K562 (cell line): ENCODE measurements around the gene ORMDL3. TPM values are rescaled to one million over a fixed set of nuclear protein-coding genes. Genes with fewer than 3 reads are reported as not detected.

ENCODE experiments used
- AFF1 ChIP-seq, 2 experiments: fragments of 450-650 bp; IDR thresholded peaks; 2 replicates each; pipeline ENCODE4 v1.6.1; 2018; ENCODE audit warnings: mild to moderate bottlenecking in 2 of 2, low read depth in 1 of 2; ENCODE audit not compliant: partially characterized antibody in 2 of 2
- CAMTA2 ChIP-seq: fragments of 250-450 bp; sonication (Bioruptor Pico); conservative IDR thresholded peaks from 2 replicates; pipeline ENCODE4 v1.5.1; 2022
- PHF8 ChIP-seq: fragments of 200-600 bp; sonication (generic); IDR thresholded peaks from 2 replicates; pipeline ENCODE4 v1.6.1; 2012; ENCODE audit warnings: mixed run types, mild to moderate bottlenecking, inconsistent platforms, low read length, moderate library complexity, borderline replicate concordance
- SETDB1 ChIP-seq: IDR thresholded peaks from one replicate; pipeline ENCODE4 v1.6.1; 2012; ENCODE audit warnings: low read length, control low read depth, inconsistent platforms
- ZNF143 ChIP-seq: sonication (generic); formaldehyde crosslinking; IDR thresholded peaks from 2 replicates; pipeline ENCODE4 v1.9.0; 2022; ENCODE audit warnings: mild to moderate bottlenecking, missing genetic modification reagents
- polyA plus RNA-seq, 8 experiments: library from polyadenylated mRNA; depleted of rRNA in 4 of 8; stranded (reverse) in 5 of 8; unstranded in 3 of 8; fragments of >200 nt; fragmentation: Nextera tagmentation in 2 of 8; fragmentation: Illumina TruSeq in 1 of 8; extraction: Ambion mirVana in 2 of 8; extraction: Trizol in 1 of 8; gene quantifications; 2 replicates each; pipeline versions ENCODE4 v1.2.1 to v1.2.3, GENCODE V29; 2011 to 2014; ENCODE audit warnings: inconsistent platforms in 1 of 8, missing spikeins in 1 of 8
- total RNA-seq, 7 experiments: library from RNA; depleted of rRNA in 6 of 7; stranded (reverse); fragments of >200 nt in 6 of 7; fragmentation: Illumina TruSeq in 2 of 7; extraction: Trizol in 2 of 7; gene quantifications; 2 replicates each; pipeline versions ENCODE4 v1.2.1 to v1.2.3, GENCODE V29; 2011 to 2021; ENCODE audit warnings: low replicate concordance in 1 of 7
- TF ChIP-seq, protein P1 (sequence below): sonication (generic); formaldehyde crosslinking; IDR thresholded peaks from 2 replicates; pipeline ENCODE4 v1.8.1; 2023; ENCODE audit warnings: mild to moderate bottlenecking, missing genetic modification reagents
- TF ChIP-seq, protein P2 (sequence below): fragments of 250-450 bp; sonication (Bioruptor Pico); IDR thresholded peaks from 2 replicates; pipeline ENCODE4 v1.5.0; 2020; ENCODE audit warnings: mild to moderate bottlenecking, borderline replicate concordance
- TF ChIP-seq, protein P3 (sequence below): fragments of 250-450 bp; sonication (Bioruptor Pico); IDR thresholded peaks from 2 replicates; pipeline ENCODE4 v1.4.0; 2020
- TF ChIP-seq, protein P4 (sequence below): sonication (generic); formaldehyde crosslinking; IDR thresholded peaks from 2 replicates; pipeline ENCODE4 v1.5.0; 2020; ENCODE audit warnings: missing genetic modification reagents
- TF ChIP-seq, protein P5 (sequence below): fragments of 450-650 bp; IDR thresholded peaks from 2 replicates; pipeline ENCODE4 v1.6.1; 2016; ENCODE audit warnings: mild to moderate bottlenecking

The ORMDL3 gene
- total and polyA plus RNA-seq, 9 of the 15 experiments (the other 6 are each of a cell fraction or from before 2014, with no cell fraction given): 2.7 to 57.4 (median 27.1) TPM

DNA sequence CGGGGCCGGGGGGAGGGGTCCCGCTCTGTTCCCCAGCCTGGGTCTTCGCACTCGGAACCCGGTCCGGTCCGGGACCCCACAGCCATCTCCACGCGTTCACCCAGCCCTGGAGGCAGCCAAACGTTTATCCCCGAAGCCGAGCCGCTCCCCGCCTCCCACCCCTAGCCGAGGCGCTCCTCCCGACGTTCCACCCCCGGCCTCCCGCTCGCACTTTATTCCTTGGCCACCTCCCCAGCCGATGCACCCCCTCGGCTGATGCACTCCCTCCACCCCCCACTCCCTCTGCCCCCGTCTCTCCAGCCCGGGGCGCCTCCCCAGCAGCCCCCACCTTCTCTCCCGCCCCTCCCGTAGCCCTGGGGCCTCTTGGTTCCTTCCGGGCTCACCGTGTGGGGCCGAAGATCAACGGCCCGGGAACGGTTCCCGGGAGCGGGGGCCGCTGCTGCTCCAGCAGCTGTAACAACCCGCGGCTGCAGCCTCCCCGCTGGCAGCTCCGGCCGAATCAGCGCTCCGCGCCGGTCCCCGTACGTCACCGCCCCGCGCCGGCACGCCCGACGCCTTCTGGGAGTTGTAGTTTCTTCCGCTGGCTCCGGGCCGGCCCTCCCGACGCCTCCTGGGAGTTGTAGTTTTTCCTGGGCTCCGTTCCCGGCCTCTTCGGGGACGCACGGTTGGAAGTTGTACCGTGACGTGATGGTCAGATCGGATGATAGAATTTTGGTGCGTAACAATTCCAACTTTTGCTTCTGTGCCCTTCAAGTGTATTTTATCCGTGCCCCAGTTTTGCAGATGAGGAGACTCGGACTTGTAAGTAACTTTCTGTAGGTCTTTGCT lies at the start of gene ORMDL3, which contains the start of gene LRRC3C (continued):
- TF ChIP-seq PHF8 (peak; percentile 68; the same call in 1 of the 2 replicates), SETDB1 (no peak), ZNF143 (CRISPR knock-in tag) (peak; percentile 99), CAMTA2 (no peak), AFF1 (IDR thresholded peaks at IDR 0.05; ENCODE audit: low read depth in 1 of 2, partially characterized antibody in 2 of 2) (peak in 1 of 2 experiments; percentile 96)
- TF ChIP-seq, protein P1, sequence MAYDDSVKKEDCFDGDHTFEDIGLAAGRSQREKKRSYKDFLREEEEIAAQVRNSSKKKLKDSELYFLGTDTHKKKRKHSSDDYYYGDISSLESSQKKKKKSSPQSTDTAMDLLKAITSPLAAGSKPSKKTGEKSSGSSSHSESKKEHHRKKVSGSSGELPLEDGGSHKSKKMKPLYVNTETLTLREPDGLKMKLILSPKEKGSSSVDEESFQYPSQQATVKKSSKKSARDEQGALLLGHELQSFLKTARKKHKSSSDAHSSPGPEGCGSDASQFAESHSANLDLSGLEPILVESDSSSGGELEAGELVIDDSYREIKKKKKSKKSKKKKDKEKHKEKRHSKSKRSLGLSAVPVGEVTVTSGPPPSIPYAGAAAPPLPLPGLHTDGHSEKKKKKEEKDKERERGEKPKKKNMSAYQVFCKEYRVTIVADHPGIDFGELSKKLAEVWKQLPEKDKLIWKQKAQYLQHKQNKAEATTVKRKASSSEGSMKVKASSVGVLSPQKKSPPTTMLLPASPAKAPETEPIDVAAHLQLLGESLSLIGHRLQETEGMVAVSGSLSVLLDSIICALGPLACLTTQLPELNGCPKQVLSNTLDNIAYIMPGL (CRISPR knock-in tag): no peak
- TF ChIP-seq, protein P2, sequence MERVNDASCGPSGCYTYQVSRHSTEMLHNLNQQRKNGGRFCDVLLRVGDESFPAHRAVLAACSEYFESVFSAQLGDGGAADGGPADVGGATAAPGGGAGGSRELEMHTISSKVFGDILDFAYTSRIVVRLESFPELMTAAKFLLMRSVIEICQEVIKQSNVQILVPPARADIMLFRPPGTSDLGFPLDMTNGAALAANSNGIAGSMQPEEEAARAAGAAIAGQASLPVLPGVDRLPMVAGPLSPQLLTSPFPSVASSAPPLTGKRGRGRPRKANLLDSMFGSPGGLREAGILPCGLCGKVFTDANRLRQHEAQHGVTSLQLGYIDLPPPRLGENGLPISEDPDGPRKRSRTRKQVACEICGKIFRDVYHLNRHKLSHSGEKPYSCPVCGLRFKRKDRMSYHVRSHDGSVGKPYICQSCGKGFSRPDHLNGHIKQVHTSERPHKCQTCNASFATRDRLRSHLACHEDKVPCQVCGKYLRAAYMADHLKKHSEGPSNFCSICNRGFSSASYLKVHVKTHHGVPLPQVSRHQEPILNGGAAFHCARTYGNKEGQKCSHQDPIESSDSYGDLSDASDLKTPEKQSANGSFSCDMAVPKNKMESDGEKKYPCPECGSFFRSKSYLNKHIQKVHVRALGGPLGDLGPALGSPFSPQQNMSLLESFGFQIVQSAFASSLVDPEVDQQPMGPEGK: no peak
- TF ChIP-seq, protein P3, sequence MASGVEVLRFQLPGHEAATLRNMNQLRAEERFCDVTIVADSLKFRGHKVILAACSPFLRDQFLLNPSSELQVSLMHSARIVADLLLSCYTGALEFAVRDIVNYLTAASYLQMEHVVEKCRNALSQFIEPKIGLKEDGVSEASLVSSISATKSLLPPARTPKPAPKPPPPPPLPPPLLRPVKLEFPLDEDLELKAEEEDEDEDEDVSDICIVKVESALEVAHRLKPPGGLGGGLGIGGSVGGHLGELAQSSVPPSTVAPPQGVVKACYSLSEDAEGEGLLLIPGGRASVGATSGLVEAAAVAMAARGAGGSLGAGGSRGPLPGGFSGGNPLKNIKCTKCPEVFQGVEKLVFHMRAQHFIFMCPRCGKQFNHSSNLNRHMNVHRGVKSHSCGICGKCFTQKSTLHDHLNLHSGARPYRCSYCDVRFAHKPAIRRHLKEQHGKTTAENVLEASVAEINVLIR: peak; percentile 99
- TF ChIP-seq, protein P4, sequence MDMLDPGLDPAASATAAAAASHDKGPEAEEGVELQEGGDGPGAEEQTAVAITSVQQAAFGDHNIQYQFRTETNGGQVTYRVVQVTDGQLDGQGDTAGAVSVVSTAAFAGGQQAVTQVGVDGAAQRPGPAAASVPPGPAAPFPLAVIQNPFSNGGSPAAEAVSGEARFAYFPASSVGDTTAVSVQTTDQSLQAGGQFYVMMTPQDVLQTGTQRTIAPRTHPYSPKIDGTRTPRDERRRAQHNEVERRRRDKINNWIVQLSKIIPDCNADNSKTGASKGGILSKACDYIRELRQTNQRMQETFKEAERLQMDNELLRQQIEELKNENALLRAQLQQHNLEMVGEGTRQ (CRISPR knock-in tag): no peak
- TF ChIP-seq, protein P5, sequence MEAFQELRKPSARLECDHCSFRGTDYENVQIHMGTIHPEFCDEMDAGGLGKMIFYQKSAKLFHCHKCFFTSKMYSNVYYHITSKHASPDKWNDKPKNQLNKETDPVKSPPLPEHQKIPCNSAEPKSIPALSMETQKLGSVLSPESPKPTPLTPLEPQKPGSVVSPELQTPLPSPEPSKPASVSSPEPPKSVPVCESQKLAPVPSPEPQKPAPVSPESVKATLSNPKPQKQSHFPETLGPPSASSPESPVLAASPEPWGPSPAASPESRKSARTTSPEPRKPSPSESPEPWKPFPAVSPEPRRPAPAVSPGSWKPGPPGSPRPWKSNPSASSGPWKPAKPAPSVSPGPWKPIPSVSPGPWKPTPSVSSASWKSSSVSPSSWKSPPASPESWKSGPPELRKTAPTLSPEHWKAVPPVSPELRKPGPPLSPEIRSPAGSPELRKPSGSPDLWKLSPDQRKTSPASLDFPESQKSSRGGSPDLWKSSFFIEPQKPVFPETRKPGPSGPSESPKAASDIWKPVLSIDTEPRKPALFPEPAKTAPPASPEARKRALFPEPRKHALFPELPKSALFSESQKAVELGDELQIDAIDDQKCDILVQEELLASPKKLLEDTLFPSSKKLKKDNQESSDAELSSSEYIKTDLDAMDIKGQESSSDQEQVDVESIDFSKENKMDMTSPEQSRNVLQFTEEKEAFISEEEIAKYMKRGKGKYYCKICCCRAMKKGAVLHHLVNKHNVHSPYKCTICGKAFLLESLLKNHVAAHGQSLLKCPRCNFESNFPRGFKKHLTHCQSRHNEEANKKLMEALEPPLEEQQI: no peak
